HEK293 (cell line): ENCODE data around the gene GFOD1.

Experiments used
- CTCF ChIA-PET: fragments of 350-600 bp; formaldehyde crosslinking; extraction: SDS; loops from one replicate; lab custom pipeline; 2021; ENCODE audit warnings: antibody characterized with exemption; lab: Yijun Ruan, JAX
- POLR2A ChIA-PET: fragments of 300-600 bp; formaldehyde crosslinking; extraction: SDS; loops from one replicate; lab custom pipeline; 2020; ENCODE audit warnings: antibody characterized with exemption, inconsistent platforms; lab: Yijun Ruan, JAX
- H3K27ac ChIP-seq: fragments of 200-500 bp; sonication (Bioruptor generic); 2 replicates; pipeline ENCODE4 v1.5.1; 2014; ENCODE audit warnings: low read depth, low read length, control low read depth, inconsistent platforms; ENCODE audit errors: extremely low read depth
- H3K36me3 ChIP-seq, 2 experiments: fragments of 200-500 bp in 1 of 2; sonication (Bioruptor generic) in 1 of 2; 1 replicate in 1 of 2; 2 replicates in 1 of 2; pipeline ENCODE4 v1.5.1; 2014 to 2017; ENCODE audit warnings: inconsistent platforms in 2 of 2, low read length in 2 of 2; ENCODE audit not compliant: control insufficient read depth in 2 of 2, insufficient read depth in 1 of 2
- H3K4me1 ChIP-seq: fragments of 200-500 bp; sonication (Bioruptor generic); 2 replicates; pipeline ENCODE4 v1.5.1; 2014; ENCODE audit warnings: mild to moderate bottlenecking, low read length, inconsistent platforms; ENCODE audit not compliant: control insufficient read depth, insufficient read depth
- H3K4me3 ChIP-seq: 2 replicates; pipeline ENCODE4 v1.5.1; 2011; ENCODE audit warnings: low read depth, mild to moderate bottlenecking, control low read depth, low read length, moderate library complexity
- H3K9me3 ChIP-seq: fragments of 200-500 bp; sonication (Bioruptor generic); 2 replicates; pipeline ENCODE4 v1.5.1; 2014; ENCODE audit warnings: low read depth, low read length, inconsistent platforms; ENCODE audit not compliant: control insufficient read depth, insufficient read depth
- PRDM1 ChIP-seq: fragments of 450-650 bp; formaldehyde crosslinking; IDR thresholded peaks from 2 replicates; pipeline ENCODE4; 2016; ENCODE audit warnings: missing biosample characterization, missing genetic modification characterization
- SCRT1 ChIP-seq: fragments of 450-650 bp; formaldehyde crosslinking; IDR thresholded peaks from 2 replicates; pipeline ENCODE4 v1.5.1; 2016; ENCODE audit warnings: missing biosample characterization, missing genetic modification characterization, borderline replicate concordance
- ZEB2 ChIP-seq: fragments of 450-650 bp; formaldehyde crosslinking; IDR thresholded peaks from 2 replicates; pipeline ENCODE4 v1.5.1; 2016; ENCODE audit warnings: missing biosample characterization, missing genetic modification characterization
- ZIC2 ChIP-seq: fragments of 450-650 bp; formaldehyde crosslinking; IDR thresholded peaks from 2 replicates; pipeline ENCODE4 v1.5.1; 2016; ENCODE audit warnings: missing biosample characterization, missing genetic modification characterization
- ZNF132 ChIP-seq: fragments of 450-650 bp; formaldehyde crosslinking; IDR thresholded peaks from 2 replicates; pipeline ENCODE4 v1.5.1; 2017; ENCODE audit warnings: missing biosample characterization, missing genetic modification characterization, borderline replicate concordance
- ZNF169 ChIP-seq: fragments of 450-650 bp; formaldehyde crosslinking; IDR thresholded peaks from 2 replicates; pipeline ENCODE4 v1.5.1; 2016; ENCODE audit warnings: missing biosample characterization, missing genetic modification characterization
- ZNF280D ChIP-seq: fragments of 450-650 bp; formaldehyde crosslinking; IDR thresholded peaks from 2 replicates; pipeline ENCODE4 v1.5.1; 2016; ENCODE audit warnings: missing biosample characterization, missing genetic modification characterization
- ZNF433 ChIP-seq: fragments of 450-650 bp; formaldehyde crosslinking; IDR thresholded peaks from 2 replicates; pipeline ENCODE4 v1.5.1; 2016; ENCODE audit warnings: missing biosample characterization, missing genetic modification characterization, low read depth
- ZNF501 ChIP-seq: fragments of 450-650 bp; formaldehyde crosslinking; IDR thresholded peaks from 2 replicates; pipeline ENCODE4 v1.5.1; 2016; ENCODE audit warnings: missing biosample characterization, missing genetic modification characterization
- ZNF561 ChIP-seq: fragments of 450-650 bp; IDR thresholded peaks from 2 replicates; pipeline ENCODE4 v1.5.1; 2018; ENCODE audit warnings: missing biosample characterization, missing genetic modification characterization, borderline replicate concordance
- ZNF571 ChIP-seq: fragments of 450-650 bp; formaldehyde crosslinking; IDR thresholded peaks from 2 replicates; pipeline ENCODE4 v1.5.0; 2017; ENCODE audit warnings: missing biosample characterization, missing genetic modification characterization
- ZNF677 ChIP-seq: fragments of 450-650 bp; IDR thresholded peaks from 2 replicates; pipeline ENCODE4 v1.5.0; 2018; ENCODE audit warnings: missing biosample characterization, mild to moderate bottlenecking, missing genetic modification characterization, moderate library complexity
- ZNF692 ChIP-seq: fragments of 450-650 bp; formaldehyde crosslinking; IDR thresholded peaks from 2 replicates; pipeline ENCODE4 v1.5.1; 2016; ENCODE audit warnings: missing biosample characterization, missing genetic modification characterization
- ZNF843 ChIP-seq: fragments of 450-650 bp; formaldehyde crosslinking; IDR thresholded peaks from 2 replicates; pipeline ENCODE4 v1.5.1; 2016; ENCODE audit warnings: missing biosample characterization, missing genetic modification characterization
- TF ChIP-seq, protein P1 (sequence below): fragments of 450-650 bp; formaldehyde crosslinking; IDR thresholded peaks from 2 replicates; pipeline ENCODE4 v1.5.1; 2016; ENCODE audit warnings: missing biosample characterization, missing genetic modification characterization
- TF ChIP-seq, protein P2 (sequence below): fragments of 450-650 bp; formaldehyde crosslinking; IDR thresholded peaks from 2 replicates; pipeline ENCODE4 v1.5.1; 2016; ENCODE audit warnings: missing biosample characterization, missing genetic modification characterization, low read depth
- TF ChIP-seq, protein P3 (sequence below): fragments of 450-650 bp; formaldehyde crosslinking; IDR thresholded peaks from 2 replicates; pipeline ENCODE4 v1.5.1; 2017; ENCODE audit warnings: missing biosample characterization, missing genetic modification characterization

Gene GFOD1

DNA sequence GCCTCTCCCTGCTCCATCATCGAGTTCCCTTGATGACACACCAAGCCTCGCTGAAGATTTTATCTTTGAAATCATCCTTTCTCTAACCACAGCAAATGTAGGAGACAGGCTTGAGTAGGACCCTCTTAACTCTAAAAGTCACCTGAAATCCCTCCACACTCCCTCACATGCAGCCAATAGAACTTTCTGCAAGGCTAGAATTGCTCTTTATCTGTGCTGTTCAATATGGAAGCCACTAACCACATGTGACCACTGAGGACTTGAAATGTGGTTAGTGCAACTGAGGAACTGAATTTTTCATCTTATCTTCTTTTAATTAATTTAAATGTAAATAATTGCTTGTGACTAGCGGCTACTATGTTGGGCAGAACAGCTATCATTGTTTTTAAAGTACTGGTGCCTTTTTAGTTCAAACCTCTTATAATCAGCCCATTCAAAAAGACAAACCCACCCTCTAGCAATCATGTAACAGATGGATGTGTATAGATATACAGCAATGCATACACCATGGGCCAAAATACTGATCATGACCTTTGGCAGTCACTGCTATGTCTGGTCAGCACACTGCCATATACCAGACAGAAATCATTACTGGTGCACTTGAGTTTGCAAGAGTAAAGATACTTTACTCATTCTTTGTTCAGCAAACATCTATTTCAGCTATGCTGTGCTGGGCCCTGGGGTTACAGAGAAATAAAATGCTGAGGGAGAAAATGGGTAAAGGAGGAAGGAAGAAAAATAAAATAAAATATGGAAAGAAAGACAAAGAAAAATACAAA lies 50.0 kb downstream of the GFOD1 start (continued):
- TF ChIP-seq ZIC2 (tag by site-specific recombination), result no peak
- TF ChIP-seq ZNF169 (tag by site-specific recombination), result no peak
- TF ChIP-seq ZNF501 (tag by site-specific recombination), result no peak
- no peak for TF ChIP-seq ZNF843 (tag by site-specific recombination)
- TF ChIP-seq, protein P1, sequence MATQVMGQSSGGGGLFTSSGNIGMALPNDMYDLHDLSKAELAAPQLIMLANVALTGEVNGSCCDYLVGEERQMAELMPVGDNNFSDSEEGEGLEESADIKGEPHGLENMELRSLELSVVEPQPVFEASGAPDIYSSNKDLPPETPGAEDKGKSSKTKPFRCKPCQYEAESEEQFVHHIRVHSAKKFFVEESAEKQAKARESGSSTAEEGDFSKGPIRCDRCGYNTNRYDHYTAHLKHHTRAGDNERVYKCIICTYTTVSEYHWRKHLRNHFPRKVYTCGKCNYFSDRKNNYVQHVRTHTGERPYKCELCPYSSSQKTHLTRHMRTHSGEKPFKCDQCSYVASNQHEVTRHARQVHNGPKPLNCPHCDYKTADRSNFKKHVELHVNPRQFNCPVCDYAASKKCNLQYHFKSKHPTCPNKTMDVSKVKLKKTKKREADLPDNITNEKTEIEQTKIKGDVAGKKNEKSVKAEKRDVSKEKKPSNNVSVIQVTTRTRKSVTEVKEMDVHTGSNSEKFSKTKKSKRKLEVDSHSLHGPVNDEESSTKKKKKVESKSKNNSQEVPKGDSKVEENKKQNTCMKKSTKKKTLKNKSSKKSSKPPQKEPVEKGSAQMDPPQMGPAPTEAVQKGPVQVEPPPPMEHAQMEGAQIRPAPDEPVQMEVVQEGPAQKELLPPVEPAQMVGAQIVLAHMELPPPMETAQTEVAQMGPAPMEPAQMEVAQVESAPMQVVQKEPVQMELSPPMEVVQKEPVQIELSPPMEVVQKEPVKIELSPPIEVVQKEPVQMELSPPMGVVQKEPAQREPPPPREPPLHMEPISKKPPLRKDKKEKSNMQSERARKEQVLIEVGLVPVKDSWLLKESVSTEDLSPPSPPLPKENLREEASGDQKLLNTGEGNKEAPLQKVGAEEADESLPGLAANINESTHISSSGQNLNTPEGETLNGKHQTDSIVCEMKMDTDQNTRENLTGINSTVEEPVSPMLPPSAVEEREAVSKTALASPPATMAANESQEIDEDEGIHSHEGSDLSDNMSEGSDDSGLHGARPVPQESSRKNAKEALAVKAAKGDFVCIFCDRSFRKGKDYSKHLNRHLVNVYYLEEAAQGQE (tag by site-specific recombination), result no peak
- TF ChIP-seq ZNF571 (tag by site-specific recombination), result no peak
- TF ChIP-seq ZNF433 (tag by site-specific recombination), result no peak
- TF ChIP-seq, protein P2, sequence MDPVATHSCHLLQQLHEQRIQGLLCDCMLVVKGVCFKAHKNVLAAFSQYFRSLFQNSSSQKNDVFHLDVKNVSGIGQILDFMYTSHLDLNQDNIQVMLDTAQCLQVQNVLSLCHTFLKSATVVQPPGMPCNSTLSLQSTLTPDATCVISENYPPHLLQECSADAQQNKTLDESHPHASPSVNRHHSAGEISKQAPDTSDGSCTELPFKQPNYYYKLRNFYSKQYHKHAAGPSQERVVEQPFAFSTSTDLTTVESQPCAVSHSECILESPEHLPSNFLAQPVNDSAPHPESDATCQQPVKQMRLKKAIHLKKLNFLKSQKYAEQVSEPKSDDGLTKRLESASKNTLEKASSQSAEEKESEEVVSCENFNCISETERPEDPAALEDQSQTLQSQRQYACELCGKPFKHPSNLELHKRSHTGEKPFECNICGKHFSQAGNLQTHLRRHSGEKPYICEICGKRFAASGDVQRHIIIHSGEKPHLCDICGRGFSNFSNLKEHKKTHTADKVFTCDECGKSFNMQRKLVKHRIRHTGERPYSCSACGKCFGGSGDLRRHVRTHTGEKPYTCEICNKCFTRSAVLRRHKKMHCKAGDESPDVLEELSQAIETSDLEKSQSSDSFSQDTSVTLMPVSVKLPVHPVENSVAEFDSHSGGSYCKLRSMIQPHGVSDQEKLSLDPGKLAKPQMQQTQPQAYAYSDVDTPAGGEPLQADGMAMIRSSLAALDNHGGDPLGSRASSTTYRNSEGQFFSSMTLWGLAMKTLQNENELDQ (tag by site-specific recombination), result no peak
- TF ChIP-seq ZNF280D (tag by site-specific recombination), result no peak
- TF ChIP-seq ZNF132 (tag by site-specific recombination), result no peak
- no peak for TF ChIP-seq ZNF561 (tag by site-specific recombination)
- no peak for TF ChIP-seq SCRT1 (tag by site-specific recombination)

DNA sequence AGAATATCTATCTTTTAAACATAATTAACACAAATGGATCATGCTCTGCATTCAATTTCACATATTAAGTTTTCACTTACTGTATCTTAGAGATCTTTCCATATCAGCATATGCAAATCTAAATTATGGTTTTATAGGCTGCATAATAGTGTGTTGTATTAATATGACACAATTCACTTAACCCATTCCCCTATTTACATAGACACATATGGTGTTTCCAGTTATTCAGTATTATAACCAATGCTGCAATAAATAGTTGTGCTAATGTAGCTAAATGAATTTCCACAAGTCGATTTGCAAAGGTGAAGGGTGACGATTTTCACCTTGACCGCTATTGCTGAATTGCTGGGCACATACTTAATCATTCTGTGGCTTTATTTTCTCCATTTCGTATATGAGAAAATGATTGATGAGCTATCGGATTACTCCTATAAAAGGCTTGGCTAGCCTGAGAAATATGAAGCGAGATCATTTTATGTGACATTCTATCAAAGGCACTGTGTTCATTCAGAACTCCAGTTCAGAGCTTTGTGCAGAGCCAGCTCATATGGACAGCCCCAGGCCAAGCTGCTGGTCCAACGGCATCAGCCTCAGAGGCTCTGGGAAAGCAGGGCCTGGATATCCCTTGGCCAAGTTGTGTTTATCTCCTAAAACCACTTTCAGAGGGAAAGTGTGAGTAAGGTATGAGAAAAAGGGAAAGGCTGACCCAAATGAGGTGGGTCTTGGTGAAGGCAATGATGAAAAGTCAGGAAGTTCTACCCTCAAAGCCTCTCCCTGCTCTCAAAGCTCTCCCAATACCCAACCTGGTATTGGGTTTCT lies 50.8 kb downstream of the GFOD1 start:
- Histone ChIP-seq H3K9me3 (no peaks in the 10 kb centered on the region), H3K4me3 (no peak overlapping the region), H3K4me1 (peaks cover 11% of the 10 kb centered on the region), H3K36me3 (no peaks in the 10 kb centered on the region), H3K27ac (no peak overlapping the region)
- POLR2A ChIA-PET, result interaction anchor here (1.2 kb wide), 1 partner anchor 138 kb away, joined by 3 read pairs; the partner anchor contains the start of gene SIRT5
- TF ChIP-seq ZNF677 (tag by site-specific recombination), result no peak
- TF ChIP-seq ZEB2 (tag by site-specific recombination), result peak; percentile 42; the same call in 1 of the 2 replicates
- TF ChIP-seq ZNF843 (tag by site-specific recombination), result peak; percentile 35; the same call in 1 of the 2 replicates
- TF ChIP-seq PRDM1 (tag by site-specific recombination), result peak; percentile 81
- TF ChIP-seq, protein P3, sequence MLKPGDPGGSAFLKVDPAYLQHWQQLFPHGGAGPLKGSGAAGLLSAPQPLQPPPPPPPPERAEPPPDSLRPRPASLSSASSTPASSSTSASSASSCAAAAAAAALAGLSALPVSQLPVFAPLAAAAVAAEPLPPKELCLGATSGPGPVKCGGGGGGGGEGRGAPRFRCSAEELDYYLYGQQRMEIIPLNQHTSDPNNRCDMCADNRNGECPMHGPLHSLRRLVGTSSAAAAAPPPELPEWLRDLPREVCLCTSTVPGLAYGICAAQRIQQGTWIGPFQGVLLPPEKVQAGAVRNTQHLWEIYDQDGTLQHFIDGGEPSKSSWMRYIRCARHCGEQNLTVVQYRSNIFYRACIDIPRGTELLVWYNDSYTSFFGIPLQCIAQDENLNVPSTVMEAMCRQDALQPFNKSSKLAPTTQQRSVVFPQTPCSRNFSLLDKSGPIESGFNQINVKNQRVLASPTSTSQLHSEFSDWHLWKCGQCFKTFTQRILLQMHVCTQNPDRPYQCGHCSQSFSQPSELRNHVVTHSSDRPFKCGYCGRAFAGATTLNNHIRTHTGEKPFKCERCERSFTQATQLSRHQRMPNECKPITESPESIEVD (tag by site-specific recombination), result peak; percentile 27
- no peak for TF ChIP-seq ZNF692 (tag by site-specific recombination)
- CTCF ChIA-PET, result interaction anchor here (0.9 to 1.8 kb wide), 2 partner anchors 15 to 38 kb away, joined by 3 to 6 read pairs; no protein-coding TSS in a partner anchor
